Kidney glomerular epithelial cell (primary cell): ENCODE results near the gene DLX2.
"Not testable (repeated sequence)": the region's sequence is repeated elsewhere in the genome, so short reads cannot be mapped to it uniquely, and the experiment has no call there.

Source experiments
- DNase-seq: peaks from one replicate; lab custom pipeline; 2025; lab: John Stamatoyannopoulos, UW

DLX2 gene

DNA sequence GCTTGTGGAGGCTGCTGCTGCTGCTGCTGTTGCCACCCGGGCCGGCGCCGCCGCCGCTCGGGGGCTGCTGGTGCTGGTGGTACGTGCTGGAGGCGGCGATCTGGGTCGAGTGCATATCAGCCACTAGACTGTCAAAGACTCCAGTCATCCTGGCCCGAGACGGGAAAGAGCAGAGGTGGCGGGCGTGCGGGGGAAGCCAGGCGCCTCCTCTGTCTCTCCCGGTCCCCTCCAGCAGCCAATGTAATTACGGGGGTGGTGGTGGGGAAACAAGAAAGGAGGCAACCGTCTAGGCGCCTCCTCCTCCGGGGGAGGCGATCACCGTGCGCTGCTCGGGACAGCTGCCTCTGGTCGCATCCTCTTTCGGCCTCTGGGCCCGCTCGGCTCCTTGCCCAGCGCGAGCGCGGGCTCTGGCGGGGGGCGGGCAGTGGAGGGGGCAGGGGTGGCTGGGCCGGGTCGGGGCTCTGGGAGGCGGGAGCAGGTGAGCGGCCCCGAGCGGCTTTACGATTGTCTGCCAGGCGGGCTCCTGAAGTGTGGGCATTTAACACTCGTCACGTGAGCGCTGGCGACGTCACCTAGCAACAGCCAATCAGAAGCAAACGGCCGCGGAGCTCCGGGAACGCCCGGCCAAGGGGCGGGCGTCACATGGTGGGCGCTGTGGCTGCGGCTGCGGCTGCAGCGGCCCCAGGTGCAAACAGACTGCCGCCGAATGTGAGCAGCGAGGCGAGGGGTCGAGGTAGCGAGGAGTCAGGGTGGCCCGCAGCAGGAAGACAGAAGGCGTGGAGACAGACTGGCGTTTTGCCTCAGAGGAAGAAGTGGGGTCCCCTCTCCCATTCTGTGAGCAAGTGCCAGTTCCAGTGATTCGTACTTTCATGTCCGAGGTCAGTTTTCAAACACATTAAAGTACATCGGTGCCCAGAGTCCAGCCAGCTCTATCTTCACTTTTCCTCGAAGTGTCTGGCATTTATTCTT, at the start of gene DLX2:
Gene DLX2 (minus strand): TSS at position 510 of the 969 bp plus-strand sequence. CDS start 362 bp downstream, at position 148.
- peak; percentile 86 for DNase-seq

DNA sequence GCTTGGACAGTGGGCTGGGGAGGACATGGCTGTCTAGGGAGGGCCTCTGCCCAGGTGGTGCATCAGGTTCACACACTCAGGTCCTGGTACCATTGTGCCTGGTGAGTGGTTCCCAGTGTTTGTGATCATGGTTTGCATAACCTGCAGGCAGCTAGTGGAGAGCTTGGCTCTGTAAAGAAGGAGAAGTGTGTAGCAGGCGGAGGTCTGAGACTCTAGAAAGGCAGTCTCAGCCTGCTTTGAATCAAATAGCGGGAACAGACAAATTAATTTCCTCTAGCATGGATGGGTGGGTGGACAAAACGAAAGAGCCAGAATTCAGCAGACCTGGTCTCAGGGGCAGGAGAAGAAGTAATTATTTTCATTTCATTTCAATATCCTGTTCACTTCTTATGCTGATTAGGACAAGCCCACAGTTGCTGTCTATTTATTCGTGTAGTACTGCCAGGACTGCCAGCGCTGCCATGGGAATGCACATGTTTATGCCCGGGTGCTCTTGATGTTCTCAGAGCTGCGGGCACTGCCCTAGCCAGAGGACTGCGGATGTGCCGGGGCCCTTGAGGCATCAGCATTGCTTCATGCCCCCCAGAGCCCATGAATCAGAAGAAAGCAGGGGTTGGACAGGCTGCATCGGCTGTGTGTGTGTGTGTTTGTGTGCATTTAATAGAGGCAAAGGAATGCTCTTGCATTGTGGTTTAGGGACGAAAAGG, 45.4 kb upstream of the DLX2 start:
- DNase-seq: no peak

- DNase-seq: no peak
These were observed 41.1 kb upstream of the DLX2 start for GRCh38 chr2:172143817-172144216.

GRCh38 chr2:172138727-172139126, 36.0 kb upstream of the DLX2 start:
- DNase-seq: not testable (repeated sequence)

- DNase-seq: no peak
These were observed 35.2 kb upstream of the DLX2 start for GRCh38 chr2:172137943-172138342.

GRCh38 chr2:172137109-172137508, 34.4 kb upstream of the DLX2 start:
- no peak for DNase-seq

DNA sequence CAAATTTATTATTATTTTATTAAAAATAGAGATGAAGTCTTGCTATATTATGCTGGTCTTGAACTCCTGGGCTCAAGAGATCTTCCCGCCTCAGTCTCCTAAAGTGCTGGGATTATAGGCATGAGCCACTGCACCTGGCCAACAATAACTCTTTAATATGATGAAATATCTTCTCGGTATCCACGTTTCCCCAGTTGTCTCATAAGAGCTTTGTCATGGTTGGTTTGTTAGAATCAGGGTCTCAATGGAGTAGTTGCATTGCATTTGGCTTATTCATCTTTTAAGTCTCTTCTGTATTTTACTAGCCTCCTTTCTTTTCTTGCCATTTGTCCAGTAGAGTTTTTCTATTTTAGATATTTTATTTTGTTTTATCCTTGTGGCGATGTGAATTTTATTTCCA, 32.7 kb upstream of the DLX2 start:
- DNase-seq: no peak

- no peak for DNase-seq
These were observed 31.6 kb upstream of the DLX2 start for GRCh38 chr2:172134270-172134669.

- DNase-seq: no peak
These were observed 29.2 kb upstream of the DLX2 start for GRCh38 chr2:172131713-172132555.

DNA sequence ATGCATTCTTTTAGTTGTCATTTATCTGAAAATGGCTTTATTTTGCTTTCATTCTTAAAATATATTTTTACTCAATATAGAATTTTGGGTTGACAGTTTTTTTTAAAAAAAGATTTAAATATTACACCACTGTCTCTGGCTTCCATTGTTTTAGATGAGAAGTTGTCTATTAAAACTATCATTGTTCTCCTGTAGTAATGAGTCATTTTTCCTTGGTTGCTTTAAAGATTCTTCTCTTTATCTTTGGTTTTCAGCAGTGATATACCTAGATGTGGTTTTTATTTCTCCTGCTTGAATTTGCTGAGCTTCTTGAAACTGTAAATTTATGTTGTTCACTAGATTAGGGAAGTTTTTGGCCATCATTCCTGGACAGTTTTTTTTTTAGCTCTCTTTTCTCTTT, 26.7 kb upstream of the DLX2 start:
- DNase-seq: no peak

DNA sequence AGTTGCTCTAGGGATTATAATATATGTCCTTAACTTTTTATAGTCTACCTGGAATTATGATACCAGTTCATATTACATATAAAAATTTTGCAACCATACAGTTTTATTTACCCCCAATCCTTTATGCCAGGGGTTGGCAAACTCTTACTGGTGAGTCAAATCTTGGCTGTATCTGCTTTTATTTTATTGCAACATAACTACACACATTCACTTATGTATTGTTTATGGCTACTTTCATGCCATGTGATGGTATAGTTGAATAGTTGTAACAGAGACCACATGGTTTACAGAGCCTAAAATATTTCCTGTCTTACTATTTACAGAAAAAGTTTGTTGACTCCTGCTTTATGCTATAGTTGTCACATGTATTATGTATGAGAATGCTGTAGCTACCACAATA, 25.8 kb upstream of the DLX2 start:
- no peak for DNase-seq

- no peak for DNase-seq
These were observed 17.4 kb upstream of the DLX2 start for GRCh38 chr2:172120118-172120517.

DNA sequence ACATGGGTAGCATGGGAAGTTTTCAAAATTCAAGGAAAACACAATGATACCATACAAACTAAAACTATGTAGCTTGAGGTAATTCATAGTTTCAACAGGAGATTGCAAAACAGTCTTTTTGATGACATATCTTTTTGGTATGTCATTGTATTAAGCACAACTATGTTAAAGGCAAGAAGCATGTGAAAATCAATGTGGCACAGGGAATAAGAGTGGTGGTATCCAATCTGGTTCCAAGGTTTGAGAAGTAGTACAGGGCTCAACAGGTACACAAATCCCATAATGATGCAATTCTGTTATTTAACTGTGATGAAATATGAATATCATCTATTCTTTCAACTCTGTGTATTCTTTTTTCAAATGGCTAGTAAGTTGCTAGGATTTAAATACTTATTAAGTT, 16.4 kb upstream of the DLX2 start:
- peak; percentile 47 for DNase-seq

- DNase-seq: no peak
These were observed 13.4 kb upstream of the DLX2 start for GRCh38 chr2:172116107-172116506.

- no peak for DNase-seq
These were observed 11.9 kb upstream of the DLX2 start for GRCh38 chr2:172114579-172114978.

DNA sequence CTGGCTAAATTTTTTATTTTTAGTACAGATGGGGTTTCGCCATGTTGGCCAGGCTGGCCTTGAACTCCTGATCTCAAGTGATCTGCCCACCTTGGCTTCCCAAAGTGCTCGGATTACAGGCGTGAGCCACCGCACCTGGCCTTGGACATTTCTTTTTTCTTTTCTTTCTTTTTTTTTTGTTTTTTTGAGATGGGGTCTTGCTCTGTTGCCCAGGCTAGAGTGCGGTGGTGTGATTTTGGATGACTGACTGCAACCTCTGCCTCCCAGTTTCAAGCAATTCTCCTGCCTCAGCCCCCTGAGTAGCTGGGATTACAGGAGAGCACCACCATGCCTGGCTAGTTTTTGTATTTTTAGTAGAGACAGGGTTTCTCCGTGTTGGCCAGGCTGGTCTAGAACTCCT, 11.5 kb upstream of the DLX2 start:
- DNase-seq: not testable (repeated sequence)

DNA sequence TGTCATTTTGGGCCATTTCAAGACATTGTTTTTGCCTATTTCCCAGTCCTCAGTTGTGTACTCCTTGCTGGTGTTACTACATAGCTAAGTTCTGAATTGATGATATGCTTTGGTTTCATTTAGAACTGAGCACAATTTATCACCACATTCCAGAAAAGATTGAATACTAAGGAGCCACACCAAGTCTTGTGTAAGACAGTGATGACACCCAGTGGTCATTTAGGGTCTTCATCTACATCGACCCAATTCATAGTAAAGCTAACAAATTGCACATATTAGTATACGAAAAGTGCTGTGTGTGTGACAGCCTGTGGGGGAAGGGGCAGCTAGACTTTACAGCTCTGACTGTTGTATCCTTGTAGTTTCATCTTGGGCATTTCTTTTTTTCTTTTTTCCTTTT, 10.9 kb upstream of the DLX2 start:
- DNase-seq: no peak

DNA sequence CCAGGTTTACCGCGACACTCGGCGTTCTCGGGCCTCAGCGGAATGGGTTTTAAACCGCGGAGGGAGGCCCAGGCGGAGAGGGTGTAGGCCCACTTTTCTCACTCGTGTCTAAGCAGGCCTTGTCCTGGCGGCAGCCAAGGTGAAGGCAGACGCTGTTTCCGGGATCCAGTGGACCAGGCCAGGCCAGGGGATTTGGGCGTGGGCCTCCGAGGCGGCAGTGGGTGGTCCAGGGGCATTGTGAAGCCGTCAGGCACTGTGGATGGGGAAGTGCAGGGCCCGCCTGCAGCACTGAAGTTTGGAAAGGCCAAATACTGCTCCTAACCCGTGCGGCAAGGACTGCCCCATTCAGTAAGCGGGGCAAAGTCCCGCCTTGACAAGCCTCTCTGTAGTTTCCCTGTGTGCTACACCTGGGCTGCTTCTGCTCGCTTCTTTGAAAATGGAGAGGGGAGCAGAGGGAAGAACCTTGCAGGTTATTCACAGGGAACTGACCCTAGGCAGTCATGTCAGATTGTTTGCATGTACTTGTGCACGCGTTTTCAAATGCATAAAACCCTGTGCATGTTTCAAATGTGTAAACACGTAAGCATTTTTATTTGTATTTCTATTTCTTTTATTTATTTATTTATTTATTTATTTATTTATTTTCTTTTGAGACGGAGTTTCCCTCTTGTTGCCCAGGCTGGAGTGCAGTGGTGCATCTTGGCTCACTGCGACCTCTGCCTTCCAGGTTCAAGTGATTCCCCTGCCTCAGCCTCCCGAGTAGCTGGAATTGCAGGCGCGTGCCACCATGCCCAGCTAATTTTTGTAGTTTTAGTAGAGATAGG, 7.5 kb upstream of the DLX2 start:
- DNase-seq: no peak

- DNase-seq: no peak
These were observed 6.7 kb upstream of the DLX2 start for GRCh38 chr2:172109256-172109987.

DNA sequence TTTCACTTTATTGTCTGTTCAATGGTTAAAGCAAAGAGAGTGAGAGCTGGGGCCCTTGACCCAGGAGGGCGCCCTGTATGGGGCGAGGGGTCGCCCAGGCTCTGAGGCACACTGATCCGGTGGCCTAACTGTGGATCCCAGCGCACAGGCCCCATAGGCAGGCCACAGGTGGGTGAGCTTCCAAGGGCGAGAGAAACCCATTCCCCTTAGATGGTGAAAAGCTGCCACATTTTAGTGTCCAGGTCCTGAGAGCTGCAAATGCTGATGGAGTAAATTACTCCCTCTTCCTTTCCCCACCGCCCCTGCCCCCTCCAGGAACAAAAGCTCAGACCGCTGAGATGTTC, 5.9 kb upstream of the DLX2 start:
- no peak for DNase-seq
